ENCODE measurements around the gene PANK3. TPM values are rescaled to one million over a fixed set of nuclear protein-coding genes. Genes with fewer than 3 reads are reported as not detected.
"Not testable (repeated sequence)": the region's sequence is repeated elsewhere in the genome, so short reads cannot be mapped to it uniquely, and the experiment has no call there.

PANK3 gene
- total and polyA plus RNA-seq, 9 of the 15 experiments (the other 6 are each of a cell fraction or from before 2014, with no cell fraction given), result 5.9 to 50.4 (median 29.7) TPM

DNA sequence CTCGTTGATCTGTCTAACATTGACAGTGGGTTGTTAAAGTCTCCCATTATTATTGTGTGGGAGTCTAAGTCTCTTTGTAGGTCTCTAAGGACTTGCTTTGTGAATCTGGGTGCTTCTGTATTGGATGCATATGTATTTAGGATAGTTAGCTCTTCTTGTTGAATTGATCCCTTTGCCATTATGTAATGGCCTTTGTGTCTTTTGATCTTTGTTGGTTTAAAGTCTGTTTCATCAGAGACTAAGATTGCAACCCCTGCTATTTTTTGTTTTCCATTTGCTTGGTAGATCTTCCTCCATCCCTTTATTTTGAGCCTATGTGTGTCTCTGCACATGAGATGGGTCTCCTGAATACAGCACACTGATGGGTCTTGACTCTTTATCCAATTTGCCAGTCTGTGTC is 17.0 kb upstream of the PANK3 start:
- ATAC-seq; DNase-seq (ENCODE audit: extremely low read depth in 1 of 4, low spot score in 3 of 4); CTCF ChIA-PET (ENCODE audit: low intra/inter-chr PET ratio); H3K9me3 ChIP-seq (replicated peaks; ENCODE audit: control insufficient read depth, insufficient read depth, low read depth, low read length); H3K4me1 ChIP-seq (replicated peaks in 1 of 2; ENCODE audit: control insufficient read depth in 2 of 2, insufficient read depth in 2 of 2, low read length in 2 of 2); H3K9me1 ChIP-seq (ENCODE audit: control insufficient read depth, insufficient read depth, low read length); intact Hi-C loops (cut with micrococcal nuclease); BruUV-seq (replicated peaks); in situ Hi-C loops (cut with MboI); FAIRE-seq; H3K36me3 ChIP-seq (ENCODE audit: control insufficient read depth, insufficient read depth, low read length); H3K4me3 ChIP-seq; H3K9ac ChIP-seq (ENCODE audit: insufficient read depth in 1 of 2, low read depth in 2 of 2, low read length in 2 of 2); H4K20me1 ChIP-seq (replicated peaks; ENCODE audit: control insufficient read depth, insufficient read depth, low read length); H2AFZ ChIP-seq (ENCODE audit: low read depth, low read length); H3K27ac ChIP-seq (ENCODE audit: extremely low read depth, low read depth, low read length); H3K27me3 ChIP-seq (ENCODE audit: control insufficient read depth in 2 of 2, insufficient read depth in 2 of 2, low read length in 2 of 2); H3K79me2 ChIP-seq (ENCODE audit: control insufficient read depth, insufficient read depth, low read length); H3K4me2 ChIP-seq (ENCODE audit: insufficient read depth, low read length); POLR2A ChIA-PET: not testable (repeated sequence)
- 0% methylated on average over 1 of the region's 1 CpG for WGBS (ENCODE audit: insufficient coverage, low coverage, missing lambda C conversion rate)

- 11% methylated on average over 1 of the region's 1 CpG for WGBS (ENCODE audit: insufficient coverage, low coverage, missing lambda C conversion rate)
- POLR2A ChIA-PET, result interaction anchor here (1.3 to 1.6 kb wide), 2 partner anchors 12 to 13 kb away, joined by 3 to 4 read pairs; no protein-coding TSS in a partner anchor
These were observed 12.8 kb upstream of the PANK3 start for GRCh38 chr5:168592014-168592368.

More at GRCh38 chr5:168592014-168592368, 12.8 kb upstream of the PANK3 start:
- H3K27me3 ChIP-seq (ENCODE audit: control insufficient read depth in 2 of 2, insufficient read depth in 2 of 2, low read length in 2 of 2), result peaks cover 11 to 24% of the 10 kb centered on the region in 2 experiments; a peak in 4 of 5 replicates
- no peak overlapping the region for H3K9ac ChIP-seq (ENCODE audit: insufficient read depth in 1 of 2, low read depth in 2 of 2, low read length in 2 of 2)
- H3K4me3 ChIP-seq, result no peak overlapping the region
- no peak overlapping the region for H2AFZ ChIP-seq (ENCODE audit: low read depth, low read length)
- no peaks in the 10 kb centered on the region for H3K9me1 ChIP-seq (ENCODE audit: control insufficient read depth, insufficient read depth, low read length)
- H3K4me1 ChIP-seq (replicated peaks in 1 of 2; ENCODE audit: control insufficient read depth in 2 of 2, insufficient read depth in 2 of 2, low read length in 2 of 2), result no peaks in the 10 kb centered on the region
- in situ Hi-C loops (cut with MboI), result no loop called here
- no peaks in the 10 kb centered on the region for H4K20me1 ChIP-seq (replicated peaks; ENCODE audit: control insufficient read depth, insufficient read depth, low read length)
- no peak for TF ChIP-seq ETS1 (conservative IDR thresholded peaks at IDR 0.05; ENCODE audit: control insufficient read depth, low read depth, low read length)
- no peak for TF ChIP-seq TEAD4 (IDR thresholded peaks at IDR 0.05; ENCODE audit: low read length)
- TF ChIP-seq TEAD4 (CRISPR knock-in tag; IDR thresholded peaks at IDR 0.05; ENCODE audit: borderline replicate concordance), result no peak
- TF ChIP-seq KLF10 (CRISPR knock-in tag; IDR thresholded peaks at IDR 0.05), result no peak
- ATAC-seq (no peak), DNase-seq (ENCODE audit: extremely low read depth in 1 of 4, low spot score in 3 of 4) (no peak), FAIRE-seq (no peak)
- H3K36me3 ChIP-seq (ENCODE audit: control insufficient read depth, insufficient read depth, low read length), result no peaks in the 10 kb centered on the region
- H3K27ac ChIP-seq (ENCODE audit: extremely low read depth, low read depth, low read length), result no peak overlapping the region
- no peak overlapping the region for H3K4me2 ChIP-seq (ENCODE audit: insufficient read depth, low read length)
- H3K79me2 ChIP-seq (ENCODE audit: control insufficient read depth, insufficient read depth, low read length), result no peaks in the 10 kb centered on the region
- BruUV-seq (replicated peaks), result no TSS peak
- CTCF ChIA-PET (ENCODE audit: low intra/inter-chr PET ratio), result no interaction called here
- no peaks in the 10 kb centered on the region for H3K9me3 ChIP-seq (replicated peaks; ENCODE audit: control insufficient read depth, insufficient read depth, low read depth, low read length)
- intact Hi-C loops (cut with micrococcal nuclease), result no loop called here

Data from K562 (cell line).